Measurements from ENCODE around the gene GRIN3A.

DNA sequence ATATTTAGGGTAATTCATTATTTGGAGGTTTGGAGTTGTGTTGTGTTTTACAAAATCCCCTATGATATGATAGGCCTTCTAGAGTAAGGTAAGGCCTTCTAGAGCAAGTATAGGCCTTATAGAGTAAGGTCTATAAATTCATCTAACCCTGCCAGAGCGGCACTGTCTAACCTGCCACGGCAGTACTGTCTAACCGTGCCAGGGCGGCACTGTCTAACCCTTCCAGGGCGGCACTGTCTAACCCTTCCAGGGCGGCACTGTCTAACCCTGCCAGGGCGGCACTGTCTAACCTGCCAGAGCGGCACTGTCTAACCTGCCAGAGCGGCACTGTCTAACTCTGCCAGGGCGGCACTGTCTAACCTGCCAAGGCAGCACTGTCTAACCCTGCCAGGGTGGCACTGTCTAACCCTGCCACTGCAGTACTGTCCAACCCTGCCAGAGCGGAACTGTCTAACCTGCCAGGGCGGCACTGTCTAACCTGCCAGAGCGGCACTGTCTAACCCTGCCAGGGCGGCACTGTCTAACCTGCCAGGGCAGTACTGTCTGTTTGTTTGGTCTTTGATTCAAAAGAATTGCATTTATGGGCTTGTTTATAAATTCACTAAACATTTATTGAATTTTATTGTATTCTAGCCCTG lies 195.2 kb downstream of the GRIN3A start:
- no peak for TF ChIP-seq CTCF (conservative IDR thresholded peaks at IDR 0.05; ENCODE audit: low read length)
- no peak for TF ChIP-seq EZH2phosphoT487 (IDR thresholded peaks at IDR 0.05; ENCODE audit: borderline replicate concordance)

Data from Loucy (cell line).